GM18507 (cell line): Measurements from ENCODE around the gene CDH9.

Source experiments
- DNase-seq: peaks from one replicate; pipeline ENCODE4 v3.0.0; 2011; ENCODE audit warnings: low read depth; ENCODE audit not compliant: insufficient read length; ENCODE audit errors: extremely low spot score
- FAIRE-seq: peaks from 2 replicates; lab custom pipeline; 2011; peaks lifted over from hg19 to GRCh38; lab: Jason Lieb, UNC

The CDH9 gene

GRCh38 chr5:26847041-26847736 is 191.2 kb downstream of the CDH9 start:
- DNase-seq (no peak), FAIRE-seq (no peak)

- no peak for FAIRE-seq
These were observed 194.7 kb downstream of the CDH9 start for GRCh38 chr5:26843677-26844076.

DNA sequence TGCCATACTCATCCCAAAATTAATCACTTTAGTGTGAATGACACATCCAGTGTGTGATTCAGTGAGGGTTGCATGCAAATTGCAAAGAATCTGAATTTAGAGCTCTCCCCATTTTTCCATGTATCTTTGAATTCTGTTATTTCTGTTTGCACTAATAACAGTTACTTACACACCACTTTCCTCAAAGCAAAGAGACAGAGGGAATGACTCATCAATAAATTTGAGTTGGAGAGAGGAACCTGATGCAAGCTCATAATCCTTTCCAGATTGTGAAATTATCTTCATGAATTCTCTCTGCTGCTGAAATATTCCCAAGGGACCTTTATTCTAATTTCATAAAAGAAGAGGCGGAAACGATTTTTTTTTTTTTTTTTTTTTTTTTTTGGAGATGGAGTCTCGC is 204.8 kb downstream of the CDH9 start:
- no peak for FAIRE-seq
- no peak for DNase-seq

More at GRCh38 chr5:26843677-26844076, 194.7 kb downstream of the CDH9 start:
- no peak for DNase-seq
